Body of pancreas (tissue), 4 donors: Measurements from ENCODE around the gene BMPER.

ENCODE experiments used
- POLR2A ChIP-seq, 3 donors: fragments of 450-650 bp; IDR thresholded peaks; one replicate each; pipeline ENCODE4 v1.6.1; 2016; ENCODE audit warnings: antibody characterized with exemption in 3 of 3, mild to moderate bottlenecking in 2 of 3
- TF ChIP-seq, protein P1 (sequence below), 7 experiments: fragments of 450-650 bp in 4 of 7; fragments of 200-600 bp in 3 of 7; sonication (generic) in 3 of 7; IDR thresholded peaks; one replicate each; pipeline ENCODE4 v1.5.1; 2016 to 2019; ENCODE audit warnings: antibody characterized with exemption in 7 of 7

- TF ChIP-seq, protein P1, sequence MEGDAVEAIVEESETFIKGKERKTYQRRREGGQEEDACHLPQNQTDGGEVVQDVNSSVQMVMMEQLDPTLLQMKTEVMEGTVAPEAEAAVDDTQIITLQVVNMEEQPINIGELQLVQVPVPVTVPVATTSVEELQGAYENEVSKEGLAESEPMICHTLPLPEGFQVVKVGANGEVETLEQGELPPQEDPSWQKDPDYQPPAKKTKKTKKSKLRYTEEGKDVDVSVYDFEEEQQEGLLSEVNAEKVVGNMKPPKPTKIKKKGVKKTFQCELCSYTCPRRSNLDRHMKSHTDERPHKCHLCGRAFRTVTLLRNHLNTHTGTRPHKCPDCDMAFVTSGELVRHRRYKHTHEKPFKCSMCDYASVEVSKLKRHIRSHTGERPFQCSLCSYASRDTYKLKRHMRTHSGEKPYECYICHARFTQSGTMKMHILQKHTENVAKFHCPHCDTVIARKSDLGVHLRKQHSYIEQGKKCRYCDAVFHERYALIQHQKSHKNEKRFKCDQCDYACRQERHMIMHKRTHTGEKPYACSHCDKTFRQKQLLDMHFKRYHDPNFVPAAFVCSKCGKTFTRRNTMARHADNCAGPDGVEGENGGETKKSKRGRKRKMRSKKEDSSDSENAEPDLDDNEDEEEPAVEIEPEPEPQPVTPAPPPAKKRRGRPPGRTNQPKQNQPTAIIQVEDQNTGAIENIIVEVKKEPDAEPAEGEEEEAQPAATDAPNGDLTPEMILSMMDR (IDR thresholded peaks at IDR 0.05): no peak
- no peak for TF ChIP-seq POLR2A (IDR thresholded peaks at IDR 0.05)
Observed at GRCh38 chr7:34121366-34121765, 216.0 kb downstream of the BMPER start.
